Heart left ventricle (tissue), 16 donors: ENCODE results near the gene LCN10. TPM values are rescaled to one million over a fixed set of nuclear protein-coding genes. Genes with fewer than 3 reads are reported as not detected.

ENCODE experiments used
- ATAC-seq, 4 donors: fragments of 200-7000 bp; cut with Tn5 transposase; one replicate each; pipeline ENCODE4 v1.9.1; 2020 to 2022; ENCODE audit warnings: moderate library complexity in 4 of 4, mild to moderate bottlenecking in 3 of 4, moderate number of reproducible peaks in 1 of 4
- DNase-seq, 5 donors: peaks; one replicate each; pipeline ENCODE4 v3.0.0-alpha.2; 2020
- H3K27ac ChIP-seq, 12 donors: fragments of 200-600 bp; sonication (generic) in 4 of 12; one replicate each; pipeline versions ENCODE4 v1.5.0 to v1.8.0; 2016 to 2022; ENCODE audit warnings: mild to moderate bottlenecking in 2 of 12
- H3K27me3 ChIP-seq, 9 donors: fragments of 200-600 bp; sonication (generic) in 2 of 9; one replicate each; pipeline versions ENCODE4 v1.5.1 to v1.8.0; 2016 to 2022; ENCODE audit warnings: mild to moderate bottlenecking in 3 of 9
- H3K36me3 ChIP-seq, 9 donors: fragments of 200-600 bp; sonication (generic) in 2 of 9; one replicate each; pipeline versions ENCODE4 v1.5.0 to v1.8.0; 2018 to 2022; ENCODE audit warnings: mild to moderate bottlenecking in 2 of 9
- H3K4me1 ChIP-seq, 12 donors: fragments of 200-600 bp; sonication (generic) in 4 of 12; one replicate each; pipeline versions ENCODE4 v1.5.0 to v1.8.0; 2016 to 2022; ENCODE audit warnings: mild to moderate bottlenecking in 3 of 12
- H3K4me3 ChIP-seq, 12 donors: fragments of 200-600 bp; sonication (generic) in 4 of 12; one replicate each; pipeline versions ENCODE4 v1.5.0 to v1.8.0; 2017 to 2022; ENCODE audit warnings: mild to moderate bottlenecking in 9 of 12, moderate library complexity in 4 of 12
- H3K9me3 ChIP-seq, 12 donors: fragments of 200-600 bp; sonication (generic) in 4 of 12; one replicate each; pipeline versions ENCODE4 v1.5.0 to v1.8.0; 2016 to 2022; ENCODE audit warnings: mild to moderate bottlenecking in 1 of 12
- CTCF ChIP-seq, 12 donors: fragments of 200-600 bp; sonication (generic) in 4 of 12; IDR thresholded peaks; one replicate each; pipeline versions ENCODE4 v1.5.0 to v1.8.0; 2018 to 2022; ENCODE audit warnings: antibody characterized with exemption in 12 of 12, mild to moderate bottlenecking in 5 of 12
- POLR2A ChIP-seq, 2 donors: fragments of 450-650 bp; IDR thresholded peaks; one replicate each; pipeline ENCODE4 v1.6.1; 2017; ENCODE audit warnings: antibody characterized with exemption in 2 of 2, mild to moderate bottlenecking in 2 of 2, moderate library complexity in 2 of 2
- WGBS, 4 donors: extraction: QIAGEN DNeasy Blood & Tissue Kit in 2 of 4; methylation state at CpG; one replicate each; pipeline versions ENCODE4 v1.1.5 to v1.1.7; 2013 to 2018; 5-methylcytosine and 5-hydroxymethylcytosine counted together
- intact Hi-C, 10 donors: fragments of 100-400 bp; cut with DNase I; formaldehyde crosslinking; loops; one replicate each; pipeline versions ENCODE4 v1.11.1 to v1.14.2; 2022
- polyA plus RNA-seq, 2 donors: library from polyadenylated mRNA; stranded (reverse); fragments of 200-250 nt; gene quantifications; one replicate each; pipeline ENCODE4 v1.2.3, GENCODE V29; 2013
- total RNA-seq, 9 donors: library from RNA; depleted of rRNA in 2 of 9; stranded (reverse); fragments of >200 nt in 2 of 9; fragmentation: NEBNext Ultra II Directional in 3 of 9; extraction: Animal tissue kit (Norgen Biotek cat#: 25700) in 3 of 9; gene quantifications; one replicate each; pipeline versions ENCODE4 v1.1.0 to v1.2.4, GENCODE V29; 2016 to 2023
- donor health status: ischemic (EF 13 %, LVEDD 7.1; RV severe dilation, severe dysfunction).
- donor health status: healthy with polysubstance abuse.
- donor health status: DM: no; HTN: yes; CAD: no.
- donor health status: DM: no; HTN: no; CAD: no.
- donor health status: ischemic (EF 25% LVEDD 6.9; RV normal size, moderate dysfunction).
- donor health status: ischemic (EF 25% LVEDD 5.7; RV mildly dilated, moderate dysfunction).
- donor health status: healthy.
- donor health status: DM: yes; HTN: yes; CAD: no.
- donor health status: ischemic (EF 35%, LVEDD 5.7; RV mildly dilated, moderate dysfunction).
- donor health status: nonischemic (EF 11% LVEDD 7.7; RV severe dilation, severe dysfunction).
- donor health status: DM: yes; HTN: yes; CAD: no.
- donor health status: PGD.
- donor health status: ischemic (EF 29% LVEDD 5.4; RV normal size, mild dysfunction).
- donor health status: nonischemic (EF 23%, LVEDD 6.1; RV moderate dilation, normal function).

LCN10 gene
- total and polyA plus RNA-seq, 11 donors: 0.50 to 40.7 (median 10.5) TPM

GRCh38 chr9:136759001-136759400 is 16.3 kb upstream of the LCN10 start:
- no peaks in the 10 kb centered on the region for H3K36me3 ChIP-seq
- H3K4me3 ChIP-seq: no peak overlapping the region
- H3K27me3 ChIP-seq: peaks cover 0 to 5% (median 0%) of the 10 kb centered on the region in 9 donors
- no peak for TF ChIP-seq POLR2A (IDR thresholded peaks at IDR 0.05)
- no peak for TF ChIP-seq CTCF (IDR thresholded peaks at IDR 0.05)
- H3K27ac ChIP-seq: no peak overlapping the region
- intact Hi-C loops: no loop called here
- 78 to 81% (median 80%) methylated on average over 7 to 9 of the region's 9 CpGs for WGBS, 4 donors
- H3K9me3 ChIP-seq: peaks cover 0 to 10% (median 0%) of the 10 kb centered on the region in 12 donors
- ATAC-seq (no peak), DNase-seq (no peak)
- peaks cover 0 to 18% (median 0%) of the 10 kb centered on the region in 12 donors for H3K4me1 ChIP-seq

- Histone ChIP-seq H3K27me3 (peaks cover 0 to 5% (median 0%) of the 10 kb centered on the region in 9 donors), H3K4me3 (no peak overlapping the region), H3K27ac (no peak overlapping the region), H3K4me1 (peaks cover 0 to 13% (median 0%) of the 10 kb centered on the region in 12 donors), H3K36me3 (no peaks in the 10 kb centered on the region), H3K9me3 (peaks cover 0 to 10% (median 0%) of the 10 kb centered on the region in 12 donors)
- ATAC-seq: no peak
- intact Hi-C loops: no loop called here
- DNase-seq: peak in 2 of 5 donors; percentile 26 to 58
- TF ChIP-seq CTCF (IDR thresholded peaks at IDR 0.05) (no peak), POLR2A (IDR thresholded peaks at IDR 0.05) (no peak)
- 87 to 93% (median 91%) methylated on average over 10 to 20 of the region's 20 CpGs for WGBS, 4 donors
These were observed 15.0 kb upstream of the LCN10 start for GRCh38 chr9:136757751-136758140.

DNA sequence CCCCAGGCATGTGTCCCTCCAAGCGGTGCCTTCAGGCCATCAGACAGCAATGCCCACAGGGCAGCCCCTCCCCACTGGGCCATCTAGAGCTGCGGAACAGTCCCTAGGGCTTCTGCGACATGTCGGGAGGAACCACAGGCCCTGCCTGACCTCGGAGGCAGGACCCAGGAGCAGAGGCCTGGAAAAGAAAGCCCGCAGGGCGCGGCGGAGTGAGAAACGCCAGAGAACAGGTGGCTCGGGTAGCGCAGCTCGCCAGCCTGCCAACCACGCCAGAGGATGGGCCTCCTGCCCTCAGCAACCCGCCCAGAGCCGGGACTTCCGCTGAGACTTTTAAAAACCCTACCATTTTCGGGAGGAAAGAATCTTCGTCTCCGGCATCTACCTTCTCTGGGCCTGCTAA is 14.6 kb upstream of the LCN10 start:
- H3K27me3 ChIP-seq: peaks cover 0 to 2% (median 0%) of the 10 kb centered on the region in 9 donors
- WGBS, 4 donors: 88 to 94% (median 92%) methylated on average over 18 to 20 of the region's 20 CpGs
- DNase-seq: peak in 2 of 5 donors; percentile 6 to 60
- peaks cover 0 to 13% (median 0%) of the 10 kb centered on the region in 12 donors for H3K4me1 ChIP-seq
- peaks cover 0 to 10% (median 0%) of the 10 kb centered on the region in 12 donors for H3K9me3 ChIP-seq
- H3K4me3 ChIP-seq: no peak overlapping the region
- ATAC-seq: no peak
- intact Hi-C loops: no loop called here
- TF ChIP-seq POLR2A (IDR thresholded peaks at IDR 0.05) (no peak), CTCF (IDR thresholded peaks at IDR 0.05) (no peak)
- H3K27ac ChIP-seq: no peak overlapping the region
- no peaks in the 10 kb centered on the region for H3K36me3 ChIP-seq

- Histone ChIP-seq H3K27me3 (no peaks in the 10 kb centered on the region), H3K27ac (no peak overlapping the region), H3K9me3 (peaks cover 0 to 11% (median 0%) of the 10 kb centered on the region in 12 donors), H3K36me3 (no peaks in the 10 kb centered on the region), H3K4me1 (peaks cover 0 to 13% (median 0%) of the 10 kb centered on the region in 12 donors), H3K4me3 (no peak overlapping the region)
- TF ChIP-seq CTCF (IDR thresholded peaks at IDR 0.05): no peak
- no peak for TF ChIP-seq POLR2A (IDR thresholded peaks at IDR 0.05)
- WGBS, 4 donors: 92 to 95% (median 94%) methylated on average over 18 of the region's 18 CpGs
- ATAC-seq (no peak), DNase-seq (peak in 2 of 5 donors; percentile 16 to 61)
- intact Hi-C loops: no loop called here
These were observed 14.1 kb upstream of the LCN10 start for GRCh38 chr9:136756836-136757235.
